Choroid plexus epithelial cell (primary cell): Measurements from ENCODE around the gene LMF2.

Source experiments
- DNase-seq: peaks from one replicate; pipeline ENCODE4 v3.0.0-alpha.2; 2010; ENCODE audit warnings: low read depth
- H3K4me3 ChIP-seq: 2 replicates; pipeline ENCODE4 v1.5.1; 2011; ENCODE audit warnings: low read depth, mild to moderate bottlenecking, control low read depth, low read length, moderate library complexity
- TF ChIP-seq, protein P1 (sequence below): conservative IDR thresholded peaks from 2 replicates; pipeline ENCODE4 v1.5.1; 2011; ENCODE audit warnings: low read depth, mild to moderate bottlenecking, control low read depth, inconsistent platforms, low read length, moderate library complexity

The LMF2 gene

DNA sequence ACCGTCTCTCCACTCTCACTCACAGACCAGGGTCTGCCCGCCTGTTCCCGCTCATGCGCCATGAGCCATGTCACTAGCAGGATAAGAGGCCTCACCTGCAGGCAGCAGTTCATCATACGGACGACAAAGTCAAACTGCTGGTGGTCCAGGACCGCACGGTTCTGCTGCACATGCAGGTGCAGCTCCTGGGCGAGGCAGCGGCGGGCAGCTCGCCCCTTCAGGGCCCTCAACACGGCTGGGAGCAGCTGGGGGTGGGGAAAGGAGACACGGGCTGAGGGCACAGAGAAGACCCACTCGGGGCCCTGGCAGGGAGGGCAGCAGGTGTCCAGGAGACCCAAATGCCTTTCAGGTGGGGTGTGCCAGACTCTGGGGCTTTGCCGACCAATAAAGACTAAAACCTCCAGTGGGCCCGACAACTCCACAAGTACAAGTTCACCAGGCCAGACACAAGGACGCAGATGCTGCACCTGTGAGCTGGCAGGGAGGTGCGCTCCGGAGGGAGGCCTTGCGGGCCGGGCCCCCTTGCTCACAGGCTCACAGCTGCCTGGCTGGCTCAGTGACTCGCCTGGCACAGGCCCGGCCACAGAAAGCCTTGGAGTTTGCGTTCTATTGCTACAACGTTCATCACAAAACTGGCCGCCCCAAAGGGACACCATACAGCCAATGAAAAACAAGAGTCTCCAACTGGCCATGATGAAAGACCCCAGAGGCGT is 44.2 kb downstream of the LMF2 start:
- no peak for DNase-seq
- H3K4me3 ChIP-seq = no peak overlapping the region
- TF ChIP-seq, protein P1, sequence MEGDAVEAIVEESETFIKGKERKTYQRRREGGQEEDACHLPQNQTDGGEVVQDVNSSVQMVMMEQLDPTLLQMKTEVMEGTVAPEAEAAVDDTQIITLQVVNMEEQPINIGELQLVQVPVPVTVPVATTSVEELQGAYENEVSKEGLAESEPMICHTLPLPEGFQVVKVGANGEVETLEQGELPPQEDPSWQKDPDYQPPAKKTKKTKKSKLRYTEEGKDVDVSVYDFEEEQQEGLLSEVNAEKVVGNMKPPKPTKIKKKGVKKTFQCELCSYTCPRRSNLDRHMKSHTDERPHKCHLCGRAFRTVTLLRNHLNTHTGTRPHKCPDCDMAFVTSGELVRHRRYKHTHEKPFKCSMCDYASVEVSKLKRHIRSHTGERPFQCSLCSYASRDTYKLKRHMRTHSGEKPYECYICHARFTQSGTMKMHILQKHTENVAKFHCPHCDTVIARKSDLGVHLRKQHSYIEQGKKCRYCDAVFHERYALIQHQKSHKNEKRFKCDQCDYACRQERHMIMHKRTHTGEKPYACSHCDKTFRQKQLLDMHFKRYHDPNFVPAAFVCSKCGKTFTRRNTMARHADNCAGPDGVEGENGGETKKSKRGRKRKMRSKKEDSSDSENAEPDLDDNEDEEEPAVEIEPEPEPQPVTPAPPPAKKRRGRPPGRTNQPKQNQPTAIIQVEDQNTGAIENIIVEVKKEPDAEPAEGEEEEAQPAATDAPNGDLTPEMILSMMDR = no peak

DNA sequence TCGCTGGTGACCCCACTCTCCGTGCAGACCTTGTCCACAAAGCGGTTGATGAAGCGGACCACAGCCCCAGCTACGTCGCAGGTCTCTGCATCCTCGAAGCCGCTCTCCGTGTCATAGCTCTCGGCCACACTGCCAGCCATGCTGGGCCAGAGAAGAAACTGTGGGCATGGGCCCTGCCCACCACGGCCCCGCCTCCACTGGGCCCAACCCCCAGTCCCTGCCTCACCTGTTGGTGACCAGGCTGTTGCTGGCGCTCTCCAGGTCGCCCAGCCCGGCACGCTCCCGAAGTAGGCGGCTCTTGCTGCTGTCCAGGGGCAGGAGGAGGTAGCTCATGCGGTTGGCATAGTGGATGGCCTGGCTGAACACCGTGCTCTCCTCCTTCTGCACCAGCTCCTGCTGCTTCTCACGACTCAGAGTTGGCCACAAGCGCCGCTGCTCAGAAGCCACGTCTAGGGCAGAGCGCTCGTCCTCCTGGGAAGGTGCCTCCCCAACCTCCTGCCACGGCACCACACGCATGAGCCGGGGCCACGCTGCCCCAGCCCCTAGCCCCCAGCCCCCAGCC is 45.4 kb downstream of the LMF2 start:
- TF ChIP-seq, protein P1 = no peak
- no peak overlapping the region for H3K4me3 ChIP-seq
- DNase-seq = no peak

DNA sequence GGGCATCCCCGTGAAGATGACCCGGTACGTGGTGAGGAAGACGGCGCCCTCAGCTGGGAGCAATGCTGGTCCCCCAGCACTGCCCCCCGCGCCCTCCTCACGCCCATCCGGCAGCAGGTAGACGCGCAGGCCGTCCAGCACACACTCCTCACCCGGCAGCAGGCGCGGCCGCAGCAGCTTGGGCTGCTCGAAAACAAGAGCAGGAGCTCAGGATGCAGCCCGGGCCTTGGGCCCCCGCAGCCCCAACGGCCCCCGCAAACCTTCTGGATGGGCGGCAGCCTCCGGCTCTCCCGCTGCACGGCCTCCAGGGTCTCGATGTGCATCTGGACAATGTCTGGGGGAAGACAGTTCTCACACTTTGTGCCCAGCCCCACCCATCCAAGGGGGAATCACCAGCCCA is 46.0 kb downstream of the LMF2 start:
- no peak overlapping the region for H3K4me3 ChIP-seq
- DNase-seq = no peak
- TF ChIP-seq, protein P1 = no peak

DNA sequence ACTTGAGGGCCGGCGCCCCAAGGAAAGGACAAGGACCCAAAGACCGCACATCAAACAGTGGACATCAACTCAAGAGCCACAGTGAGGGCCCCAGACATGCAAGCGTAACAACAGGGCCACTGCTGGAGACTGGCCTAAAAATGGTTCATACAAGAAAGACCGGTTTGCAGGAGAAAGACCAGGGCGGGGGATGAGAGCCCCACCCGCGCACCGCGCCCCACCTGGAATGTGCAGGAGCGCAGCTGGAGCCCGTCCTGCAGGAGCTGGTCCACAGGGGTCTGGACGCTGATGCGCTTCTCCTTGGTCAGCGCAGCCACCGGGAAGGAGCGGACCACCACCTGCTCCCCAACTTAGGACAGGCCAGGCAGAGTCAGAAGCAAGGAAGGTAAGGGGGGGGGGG is 46.6 kb downstream of the LMF2 start:
- H3K4me3 ChIP-seq = no peak overlapping the region
- TF ChIP-seq, protein P1 = no peak
- no peak for DNase-seq

DNA sequence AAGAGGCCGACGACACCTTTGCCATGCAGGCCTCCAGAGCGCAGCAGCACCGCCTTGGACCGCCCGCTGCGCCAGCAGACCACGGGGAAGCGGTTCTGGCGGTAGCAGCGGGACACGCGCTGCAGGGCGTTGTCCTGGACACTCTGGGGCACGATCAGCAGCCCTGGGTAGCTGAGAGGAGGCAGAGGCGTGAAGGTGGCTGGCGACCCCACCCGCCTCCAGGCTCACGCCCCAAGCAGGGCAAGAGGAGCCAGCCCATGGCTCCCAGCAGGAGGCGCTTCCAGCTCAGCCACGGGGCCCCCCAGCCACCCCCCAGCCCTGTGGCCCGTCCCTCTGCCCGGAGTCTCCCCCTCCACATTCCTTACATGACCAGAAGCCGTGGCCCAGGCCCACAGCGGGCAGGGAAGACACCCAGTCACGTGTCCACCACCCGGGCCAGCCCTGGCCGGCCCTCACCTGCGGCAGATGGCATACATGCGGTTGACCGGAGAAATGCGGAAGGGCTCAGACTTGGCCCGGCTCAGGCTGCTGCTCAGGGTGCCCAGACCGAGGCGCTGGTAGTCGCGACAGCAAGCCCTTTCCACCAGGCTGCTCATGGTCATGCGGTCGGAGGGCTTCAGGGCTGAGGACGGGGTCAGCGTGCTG is 47.9 kb downstream of the LMF2 start:
- no peak overlapping the region for H3K4me3 ChIP-seq
- TF ChIP-seq, protein P1 = no peak
- DNase-seq = no peak

DNA sequence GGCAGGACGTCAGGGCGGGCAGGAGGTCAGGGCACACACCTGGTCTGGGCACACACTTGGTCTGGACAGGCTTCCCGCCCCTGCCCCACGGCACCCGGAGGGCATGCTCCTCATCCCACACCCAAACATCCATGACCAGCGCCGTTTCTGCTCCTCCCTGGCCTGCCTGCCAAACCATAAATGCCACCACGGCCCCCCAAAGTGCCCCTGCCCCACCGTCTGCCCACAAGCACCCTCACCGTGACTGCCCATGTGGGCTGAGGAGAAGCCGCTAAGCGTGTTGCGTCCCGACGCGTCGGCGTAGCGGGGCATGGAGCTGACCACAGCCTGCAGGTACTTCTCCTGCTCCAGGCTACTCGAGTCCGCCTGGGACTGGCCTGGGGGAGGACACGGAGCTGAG is 48.5 kb downstream of the LMF2 start:
- TF ChIP-seq, protein P1 = no peak
- no peak overlapping the region for H3K4me3 ChIP-seq
- no peak for DNase-seq
